HCT116 (cell line): ENCODE measurements around the gene TMCO4.

Experiments
- CBX3 ChIP-seq: IDR thresholded peaks from 2 replicates; pipeline ENCODE4 v1.6.1; 2012; ENCODE audit warnings: low read depth
- EZH2 ChIP-seq: fragments of 200-600 bp; sonication (generic); IDR thresholded peaks from 2 replicates; pipeline ENCODE4 v1.6.1; 2017; ENCODE audit warnings: antibody characterized with exemption, mixed run types
- EZH2phosphoT487 ChIP-seq: fragments of 200-600 bp; IDR thresholded peaks from 2 replicates; pipeline ENCODE4 v1.6.1; 2018; ENCODE audit warnings: antibody characterized with exemption, borderline replicate concordance
- JUND ChIP-seq: IDR thresholded peaks from 2 replicates; pipeline ENCODE4 v1.6.1; 2012
- POLR2A ChIP-seq: IDR thresholded peaks from 2 replicates; pipeline ENCODE4 v1.7.0; 2011; ENCODE audit warnings: borderline replicate concordance; ENCODE audit not compliant: insufficient read depth, insufficient read length; ENCODE audit errors: extremely low read depth
- RAD21 ChIP-seq: IDR thresholded peaks from 2 replicates; pipeline ENCODE4 v1.6.1; 2012; ENCODE audit warnings: low read depth, mild to moderate bottlenecking
- SP1 ChIP-seq: IDR thresholded peaks from 2 replicates; pipeline ENCODE4 v1.6.1; 2012; ENCODE audit warnings: low read depth
- SRF ChIP-seq: IDR thresholded peaks from 2 replicates; pipeline ENCODE4 v1.6.1; 2012; ENCODE audit warnings: low read depth
- TCF7L2 ChIP-seq: IDR thresholded peaks from 2 replicates; pipeline ENCODE4 v1.7.0; 2011; ENCODE audit warnings: borderline replicate concordance, inconsistent platforms; ENCODE audit not compliant: insufficient read depth, insufficient read length; ENCODE audit errors: extremely low read depth
- YY1 ChIP-seq: IDR thresholded peaks from 2 replicates; pipeline ENCODE4 v1.6.1; 2011; ENCODE audit warnings: low read length, low read depth, moderate library complexity, mild to moderate bottlenecking; ENCODE audit not compliant: insufficient replicate concordance; ENCODE audit errors: extremely low read depth
- TF ChIP-seq, protein P1 (sequence below): IDR thresholded peaks from 2 replicates; pipeline ENCODE4 v1.6.1; 2012
- TF ChIP-seq, protein P2 (sequence below), 3 experiments: fragments of 200-600 bp in 1 of 3; sonication (generic) in 1 of 3; IDR thresholded peaks in 2 of 3; conservative IDR thresholded peaks in 1 of 3; 2 replicates each; pipeline ENCODE4 v1.5.1; 2012 to 2017; ENCODE audit warnings: low read depth in 2 of 3, low read length in 2 of 3, antibody characterized with exemption in 1 of 3, borderline replicate concordance in 1 of 3, control low read depth in 1 of 3, mild to moderate bottlenecking in 1 of 3, mixed read lengths in 1 of 3, mixed run types in 1 of 3, moderate library complexity in 1 of 3; ENCODE audit not compliant: insufficient read depth in 1 of 3
- TF ChIP-seq, protein P3 (sequence below): IDR thresholded peaks from 2 replicates; pipeline ENCODE4 v1.6.1; 2012

DNA sequence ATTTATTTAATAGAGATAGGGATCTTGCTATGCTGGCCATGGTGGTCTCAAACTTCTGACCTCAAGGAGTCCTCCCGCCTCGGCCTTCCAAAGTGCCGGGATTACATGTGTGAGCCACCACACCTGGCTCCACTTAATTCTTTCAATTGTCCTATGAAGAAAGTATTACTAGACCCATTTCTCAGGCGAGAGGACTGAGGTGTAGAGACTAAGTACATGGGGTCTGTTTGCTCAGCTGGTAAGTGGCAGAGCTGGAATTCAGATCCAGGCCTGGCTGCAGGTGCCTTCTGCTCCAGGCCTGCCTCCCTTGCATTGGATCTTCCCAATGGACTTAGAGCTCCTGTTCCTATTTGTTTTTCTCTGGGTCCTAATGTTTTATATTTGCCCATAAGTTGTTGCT lies 79.5 kb downstream of the TMCO4 start:
- no peak for TF ChIP-seq CBX3
- TF ChIP-seq, protein P1, sequence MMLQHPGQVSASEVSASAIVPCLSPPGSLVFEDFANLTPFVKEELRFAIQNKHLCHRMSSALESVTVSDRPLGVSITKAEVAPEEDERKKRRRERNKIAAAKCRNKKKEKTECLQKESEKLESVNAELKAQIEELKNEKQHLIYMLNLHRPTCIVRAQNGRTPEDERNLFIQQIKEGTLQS = no peak
- TF ChIP-seq, protein P2, sequence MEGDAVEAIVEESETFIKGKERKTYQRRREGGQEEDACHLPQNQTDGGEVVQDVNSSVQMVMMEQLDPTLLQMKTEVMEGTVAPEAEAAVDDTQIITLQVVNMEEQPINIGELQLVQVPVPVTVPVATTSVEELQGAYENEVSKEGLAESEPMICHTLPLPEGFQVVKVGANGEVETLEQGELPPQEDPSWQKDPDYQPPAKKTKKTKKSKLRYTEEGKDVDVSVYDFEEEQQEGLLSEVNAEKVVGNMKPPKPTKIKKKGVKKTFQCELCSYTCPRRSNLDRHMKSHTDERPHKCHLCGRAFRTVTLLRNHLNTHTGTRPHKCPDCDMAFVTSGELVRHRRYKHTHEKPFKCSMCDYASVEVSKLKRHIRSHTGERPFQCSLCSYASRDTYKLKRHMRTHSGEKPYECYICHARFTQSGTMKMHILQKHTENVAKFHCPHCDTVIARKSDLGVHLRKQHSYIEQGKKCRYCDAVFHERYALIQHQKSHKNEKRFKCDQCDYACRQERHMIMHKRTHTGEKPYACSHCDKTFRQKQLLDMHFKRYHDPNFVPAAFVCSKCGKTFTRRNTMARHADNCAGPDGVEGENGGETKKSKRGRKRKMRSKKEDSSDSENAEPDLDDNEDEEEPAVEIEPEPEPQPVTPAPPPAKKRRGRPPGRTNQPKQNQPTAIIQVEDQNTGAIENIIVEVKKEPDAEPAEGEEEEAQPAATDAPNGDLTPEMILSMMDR (IDR thresholded peaks at IDR 0.05 in 2 of 3, conservative IDR thresholded peaks at IDR 0.05 in 1 of 3; ENCODE audit: borderline replicate concordance in 1 of 3, insufficient read depth in 1 of 3, low read depth in 2 of 3, low read length in 2 of 3) = no peak
- no peak for TF ChIP-seq EZH2phosphoT487
- no peak for TF ChIP-seq JUND
- TF ChIP-seq, protein P3, sequence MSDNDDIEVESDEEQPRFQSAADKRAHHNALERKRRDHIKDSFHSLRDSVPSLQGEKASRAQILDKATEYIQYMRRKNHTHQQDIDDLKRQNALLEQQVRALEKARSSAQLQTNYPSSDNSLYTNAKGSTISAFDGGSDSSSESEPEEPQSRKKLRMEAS = no peak
- TF ChIP-seq TCF7L2 = no peak
- no peak for TF ChIP-seq POLR2A
- TF ChIP-seq SRF = no peak
- TF ChIP-seq EZH2 = no peak
- TF ChIP-seq SP1 = no peak
- TF ChIP-seq YY1 = no peak
- TF ChIP-seq RAD21 = no peak
